DMS 273 treated with DMSO at 0.1 percent for 48 hours (cell line): ENCODE measurements around the gene CAMK2N2.
A peak's percentile ranks its signal among the peaks of the same experiment; 100 is the strongest.
"Not testable (repeated sequence)": the region's sequence is repeated elsewhere in the genome, so short reads cannot be mapped to it uniquely, and the experiment has no call there.

Experiments
- DNase-seq: peaks from one replicate; lab custom pipeline; 2025; lab: John Stamatoyannopoulos, UW

Gene CAMK2N2

DNA sequence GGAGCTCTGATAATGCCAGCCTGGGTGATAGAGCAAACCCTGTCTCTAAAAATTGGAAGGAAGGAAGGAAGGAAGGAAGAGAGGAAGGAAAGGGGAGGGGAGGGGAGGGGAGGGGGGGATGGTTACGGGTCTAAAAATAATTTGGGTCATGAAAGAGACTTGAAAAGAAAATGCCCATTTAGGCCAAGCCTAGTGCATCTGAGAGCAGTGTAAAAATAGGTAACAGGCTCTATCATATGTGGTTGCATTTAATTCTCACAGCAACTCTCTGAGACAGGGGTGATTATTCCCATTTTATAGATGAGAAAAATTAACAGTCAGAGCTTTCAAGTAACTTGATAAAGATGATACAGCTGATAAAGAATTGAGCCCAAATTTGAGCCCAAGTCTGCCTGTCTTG lies 10.9 kb upstream of the CAMK2N2 start:
- DNase-seq: no peak

GRCh38 chr3:184267249-184267648 lies 5.9 kb upstream of the CAMK2N2 start:
- not testable (repeated sequence) for DNase-seq

- no peak for DNase-seq
These were observed 1.4 kb upstream of the CAMK2N2 start for GRCh38 chr3:184262764-184263179.

- peak; percentile 86 for DNase-seq
These were observed 756 bp upstream of the CAMK2N2 start for GRCh38 chr3:184261854-184262763.

GRCh38 chr3:184260724-184261269 lies 556 bp downstream of the CAMK2N2 start:
- no peak for DNase-seq

GRCh38 chr3:184259878-184260723 lies 1.3 kb downstream of the CAMK2N2 start:
- DNase-seq: no peak

DNA sequence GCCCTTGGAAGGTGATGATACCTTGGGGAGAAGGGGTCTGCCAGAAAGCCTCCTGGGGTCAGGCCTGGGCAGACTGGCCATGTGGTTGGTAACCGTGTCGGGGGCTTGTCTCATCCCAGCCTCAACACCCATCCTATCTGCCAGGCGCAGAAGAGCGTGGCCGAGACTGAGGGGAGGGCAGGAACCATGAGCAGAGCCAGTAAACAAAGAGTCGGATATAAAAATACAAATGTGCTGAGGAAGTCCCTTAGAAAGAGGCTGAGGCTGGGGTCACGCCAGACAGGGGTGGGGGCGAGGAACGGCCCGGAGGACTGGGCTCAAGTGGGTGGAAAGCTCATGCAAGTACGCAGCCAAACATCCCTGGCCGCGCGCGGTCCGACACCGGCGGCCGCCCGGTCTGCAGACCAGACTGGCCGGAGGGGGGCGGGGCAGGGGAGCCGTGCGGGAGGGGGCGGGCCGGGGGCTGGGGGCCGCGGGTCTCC lies 1.9 kb downstream of the CAMK2N2 start:
- DNase-seq: no peak

GRCh38 chr3:184258926-184259325 lies 2.4 kb downstream of the CAMK2N2 start:
- no peak for DNase-seq

- DNase-seq: no peak
These were observed 4.1 kb downstream of the CAMK2N2 start for GRCh38 chr3:184257083-184257915.

DNA sequence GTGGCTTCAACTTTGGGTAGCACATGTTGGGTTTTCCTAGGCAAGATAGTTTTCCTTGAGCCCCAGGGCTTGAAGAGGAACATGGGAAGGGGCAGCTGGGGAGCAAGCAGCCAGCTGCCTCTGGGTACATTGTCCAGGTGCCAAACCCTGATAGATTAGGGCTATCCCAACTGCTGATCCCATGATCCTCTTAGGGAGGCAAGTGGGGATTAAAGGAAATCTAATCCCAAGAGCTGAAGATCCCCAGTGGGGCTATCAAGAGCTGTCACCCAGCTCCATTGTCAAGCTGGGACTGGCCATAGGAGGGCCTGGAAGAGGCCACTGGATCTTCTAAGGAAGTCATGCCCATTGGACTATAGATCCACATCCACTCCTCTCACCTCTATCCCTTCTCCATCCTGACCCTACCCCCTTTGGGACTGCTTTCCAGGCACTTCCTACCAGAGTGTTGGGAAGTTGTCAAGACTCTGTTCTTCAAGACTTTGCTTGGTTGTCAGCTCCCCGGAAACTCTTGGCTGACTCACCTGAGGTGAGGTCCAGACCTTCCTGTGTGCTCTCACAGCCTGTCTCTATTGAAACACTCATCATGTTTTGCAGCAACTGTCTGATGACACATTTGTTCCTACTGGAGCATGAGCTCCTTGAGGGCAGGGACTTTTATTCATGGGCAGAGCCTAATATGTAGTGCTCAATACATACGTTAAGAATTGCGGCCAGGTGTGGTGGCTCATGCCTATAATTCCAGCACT lies 5.9 kb downstream of the CAMK2N2 start:
- no peak for DNase-seq

- peak; percentile 91 for DNase-seq
These were observed 11.1 kb downstream of the CAMK2N2 start for GRCh38 chr3:184250167-184250828.

DNA sequence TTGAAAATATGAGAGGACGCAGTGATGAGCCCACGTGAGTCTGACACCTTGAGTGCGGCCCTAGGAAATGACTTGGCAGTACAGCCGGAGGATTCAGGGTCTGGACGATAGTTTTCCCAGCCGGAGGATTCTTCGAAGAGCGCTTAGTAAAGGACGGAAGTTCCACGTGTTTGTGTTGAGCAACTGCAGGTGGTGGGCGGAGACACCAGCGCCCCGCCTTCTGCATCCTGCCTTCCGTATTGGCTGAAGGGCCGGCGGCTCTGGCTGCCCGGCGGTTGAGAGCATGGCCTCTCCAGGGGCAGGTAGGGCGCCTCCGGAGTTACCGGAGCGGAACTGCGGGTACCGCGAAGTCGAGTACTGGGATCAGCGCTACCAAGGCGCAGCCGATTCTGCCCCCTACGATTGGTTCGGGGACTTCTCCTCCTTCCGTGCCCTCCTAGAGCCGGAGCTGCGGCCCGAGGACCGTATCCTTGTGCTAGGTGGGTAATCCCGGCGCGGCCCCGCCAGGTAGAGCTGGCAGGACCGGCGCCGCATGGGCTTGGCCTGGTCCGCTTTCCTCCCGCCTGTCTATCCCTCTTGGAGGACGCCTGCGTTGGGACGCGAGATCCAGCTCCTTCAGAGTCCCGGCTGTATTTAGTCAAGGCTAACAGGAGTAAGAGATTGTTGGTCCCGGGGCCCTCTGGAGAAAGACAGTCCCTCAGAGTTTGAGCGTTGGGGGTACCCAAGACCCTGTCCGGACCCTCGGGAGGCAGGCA lies 11.8 kb downstream of the CAMK2N2 start, which contains the start of gene EEF1AKMT4:
Gene EEF1AKMT4, plus strand, starts transcription at position 261 of the 755 bp plus-strand sequence. Its CDS starts 23 bp downstream, at position 284.
- peak; percentile 100 for DNase-seq

GRCh38 chr3:184248454-184249411 lies 12.6 kb downstream of the CAMK2N2 start, which contains the start of gene ALG3:
Gene ALG3 (minus strand): TSS chr3:184248962. CDS start chr3:184248940, 22 bp downstream.
- peak; percentile 86 for DNase-seq

- no peak for DNase-seq
These were observed 19.1 kb downstream of the CAMK2N2 start for GRCh38 chr3:184242297-184242685.

DNA sequence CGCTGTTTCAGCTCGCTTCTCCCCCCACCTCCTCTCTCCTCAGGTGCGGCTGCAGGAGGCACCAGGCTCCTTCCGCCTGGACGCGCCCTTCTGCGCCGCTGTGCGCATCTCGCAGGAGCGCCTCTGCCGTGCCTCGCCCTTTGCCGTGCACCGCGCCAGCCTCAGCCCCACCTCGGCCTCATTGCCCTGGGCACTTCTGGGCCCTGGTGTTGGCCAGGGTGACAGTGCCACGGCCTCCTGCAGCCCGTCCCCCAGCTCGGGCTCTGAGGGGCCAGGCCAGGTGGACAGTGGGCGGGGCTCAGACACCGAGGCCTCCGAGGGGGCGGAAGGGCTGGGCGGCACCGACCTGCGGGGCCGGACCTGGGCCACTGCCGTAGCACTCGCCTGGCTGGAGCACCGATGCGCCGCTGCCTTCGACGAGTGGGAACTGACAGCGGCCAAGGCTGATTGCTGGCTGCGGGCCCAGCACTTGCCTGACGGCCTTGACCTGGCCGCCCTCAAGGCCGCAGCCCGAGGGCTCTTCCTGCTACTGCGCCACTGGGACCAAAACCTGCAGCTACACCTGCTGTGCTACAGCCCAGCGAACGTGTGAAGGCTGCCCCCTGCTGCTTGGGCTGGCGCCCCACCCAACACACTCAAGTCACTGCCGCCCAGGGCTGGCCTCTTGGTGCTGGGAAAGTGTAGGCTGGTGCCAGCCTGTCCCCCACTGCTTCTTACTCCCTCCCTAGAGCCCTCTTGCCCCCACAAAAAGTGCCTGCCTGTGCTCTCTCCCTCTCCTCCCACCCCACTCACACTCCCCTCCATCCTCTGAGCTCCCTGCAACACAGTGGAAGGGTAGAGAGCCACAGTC lies 19.7 kb downstream of the CAMK2N2 start:
- peak; percentile 29 for DNase-seq

DNA sequence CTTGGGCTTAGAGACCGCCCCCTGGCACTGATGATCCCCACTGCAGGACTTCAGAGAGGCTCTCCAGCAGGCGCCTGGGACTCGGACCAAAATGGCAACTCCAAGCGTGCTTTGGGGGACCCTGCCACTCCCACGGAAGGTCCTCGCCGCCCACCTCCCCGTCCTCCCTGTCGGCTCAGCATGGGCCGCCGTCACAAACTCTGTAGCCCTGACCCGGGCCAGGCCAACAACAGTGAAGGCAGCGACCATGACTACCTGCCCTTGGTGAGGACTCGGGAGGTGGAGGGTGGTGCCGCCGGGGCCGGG lies 20.3 kb downstream of the CAMK2N2 start:
- DNase-seq: no peak
